HepG2 (cell line): Measurements from ENCODE around the gene STIMATE. TPM values are rescaled to one million over a fixed set of nuclear protein-coding genes. Genes with fewer than 3 reads are reported as not detected.

Source experiments
- ATAC-seq: fragments of 200-7000 bp; cut with Tn5 transposase; 3 replicates; pipeline ENCODE4 v1.9.1; 2020; ENCODE audit warnings: mild to moderate bottlenecking, moderate library complexity
- BruUV-seq: library from RNA; stranded (reverse); fragments of 400-500 nt; replicated peaks from 2 replicates; lab custom pipeline; 2021; lab: Mats Ljungman, UMichigan
- CTCF ChIA-PET: fragments of 300-600 bp; formaldehyde crosslinking; extraction: SDS; loops from one replicate; lab custom pipeline; 2021; ENCODE audit warnings: low total read pairs, inconsistent platforms, low intra/inter-chr PET ratio; lab: Yijun Ruan, JAX
- POLR2A ChIA-PET: fragments of 350-600 bp; sonication (Branson Sonifier 250); formaldehyde crosslinking; loops from one replicate; lab custom pipeline; 2020; ENCODE audit warnings: antibody characterized with exemption, inconsistent platforms; lab: Yijun Ruan, JAX
- DNase-seq: peaks from one replicate; pipeline ENCODE4 v3.0.0-alpha.2; 2015; ENCODE audit warnings: low spot score
- FAIRE-seq: peaks from 3 replicates; lab custom pipeline; 2011; peaks lifted over from hg19 to GRCh38; lab: Jason Lieb, UNC
- H2AFZ ChIP-seq: one replicate; pipeline ENCODE4 v1.6.1; 2011; ENCODE audit warnings: low read length, inconsistent platforms
- H3K27ac ChIP-seq: fragments of 300-600 bp; 3 replicates; pipeline ENCODE4 v1.8.0; 2011; ENCODE audit warnings: mixed run types, mild to moderate bottlenecking, mixed read lengths, low read length, inconsistent platforms; ENCODE audit not compliant: insufficient read depth; ENCODE audit errors: extremely low read length
- H3K27me3 ChIP-seq, 2 experiments: fragments of 200-600 bp in 1 of 2; 2 replicates in 1 of 2; 3 replicates in 1 of 2; pipeline versions ENCODE4 v1.6.0 to v1.8.0; 2011; ENCODE audit warnings: low read length in 2 of 2, mild to moderate bottlenecking in 2 of 2, moderate library complexity in 2 of 2, inconsistent platforms in 1 of 2; ENCODE audit not compliant: insufficient read depth in 2 of 2, control insufficient read depth in 1 of 2
- H3K36me3 ChIP-seq, 2 experiments: fragments of 200-600 bp in 1 of 2; replicated peaks in 1 of 2; 2 replicates in 1 of 2; 3 replicates in 1 of 2; pipeline versions ENCODE4 v1.5.1 to v1.8.0; 2011; ENCODE audit warnings: low read length in 2 of 2, inconsistent platforms in 1 of 2; ENCODE audit not compliant: insufficient read depth in 2 of 2, control insufficient read depth in 1 of 2
- H3K4me1 ChIP-seq: 2 replicates; pipeline ENCODE4 v1.5.1; 2012; ENCODE audit warnings: low read length, inconsistent platforms; ENCODE audit not compliant: insufficient read depth
- H3K4me2 ChIP-seq: 2 replicates; pipeline ENCODE4 v1.6.0; 2011; ENCODE audit warnings: low read depth, low read length, inconsistent platforms
- H3K4me3 ChIP-seq, 3 experiments: fragments of 200-600 bp in 1 of 3; sonication (generic), shearing (Covaris generic) in 1 of 3; replicated peaks in 1 of 3; 2 replicates each; pipeline ENCODE4 v1.5.1; 2011 to 2016; ENCODE audit warnings: low read length in 3 of 3, inconsistent platforms in 2 of 3, low read depth in 2 of 3, mild to moderate bottlenecking in 2 of 3, control low read depth in 1 of 3, mixed read lengths in 1 of 3; ENCODE audit not compliant: insufficient read depth in 1 of 3
- H3K79me2 ChIP-seq: one replicate; pipeline ENCODE4 v1.6.1; 2011; ENCODE audit warnings: low read length, inconsistent platforms; ENCODE audit not compliant: insufficient read depth
- H3K9ac ChIP-seq: 2 replicates; pipeline ENCODE4 v1.6.0; 2011; ENCODE audit warnings: mild to moderate bottlenecking, low read depth, low read length, inconsistent platforms; ENCODE audit not compliant: insufficient read depth
- H3K9me3 ChIP-seq: 2 replicates; pipeline ENCODE4 v1.5.1; 2012; ENCODE audit warnings: mild to moderate bottlenecking, low read length
- H4K20me1 ChIP-seq: 2 replicates; pipeline ENCODE4 v1.6.0; 2011; ENCODE audit warnings: inconsistent platforms, mild to moderate bottlenecking, low read length, moderate library complexity; ENCODE audit not compliant: insufficient read depth
- BORCS8-MEF2B ChIP-seq: sonication (generic); formaldehyde crosslinking; IDR thresholded peaks from 2 replicates; pipeline ENCODE4 v1.8.0; 2022; ENCODE audit warnings: mild to moderate bottlenecking, missing genetic modification reagents
- ETV5 ChIP-seq: IDR thresholded peaks from 2 replicates; pipeline ENCODE4 v1.6.1; 2018; ENCODE audit warnings: missing biosample characterization, missing genetic modification reagents, inconsistent platforms, borderline replicate concordance
- FOXO1 ChIP-seq: sonication (generic); formaldehyde crosslinking; IDR thresholded peaks from 2 replicates; pipeline ENCODE4 v1.4.0; 2020; ENCODE audit warnings: missing genetic modification reagents
- HHEX ChIP-seq: IDR thresholded peaks from 2 replicates; pipeline ENCODE4 v1.6.1; 2016; ENCODE audit warnings: control low read depth
- ISL2 ChIP-seq: sonication (generic); formaldehyde crosslinking; IDR thresholded peaks from 2 replicates; pipeline ENCODE4 v1.5.0; 2020; ENCODE audit warnings: missing genetic modification reagents
- MTA1 ChIP-seq: sonication (generic); formaldehyde crosslinking; IDR thresholded peaks from 2 replicates; pipeline ENCODE4 v1.4.0; 2020; ENCODE audit warnings: missing genetic modification reagents, mild to moderate bottlenecking, borderline replicate concordance
- NCOA1 ChIP-seq: sonication (generic); formaldehyde crosslinking; IDR thresholded peaks from 2 replicates; pipeline ENCODE4 v1.9.0; 2021; ENCODE audit warnings: missing genetic modification reagents
- PBX2 ChIP-seq: IDR thresholded peaks from 2 replicates; pipeline ENCODE4 v1.6.1; 2016; ENCODE audit warnings: control low read depth
- RARA ChIP-seq: IDR thresholded peaks from 2 replicates; pipeline ENCODE4 v1.6.1; 2016; ENCODE audit warnings: missing genetic modification reagents, missing compliant biosample characterization
- RARG ChIP-seq: sonication (generic); formaldehyde crosslinking; IDR thresholded peaks from 2 replicates; pipeline ENCODE4 v1.4.0; 2020; ENCODE audit warnings: low read depth, mild to moderate bottlenecking, missing genetic modification reagents
- SP140L ChIP-seq: sonication (generic); formaldehyde crosslinking; IDR thresholded peaks from 2 replicates; pipeline ENCODE4 v1.4.0; 2020; ENCODE audit warnings: missing genetic modification reagents, borderline replicate concordance
- STAG1 ChIP-seq: sonication (generic); formaldehyde crosslinking; IDR thresholded peaks from 2 replicates; pipeline ENCODE4 v1.4.0; 2020; ENCODE audit warnings: missing genetic modification reagents
- THAP7 ChIP-seq: sonication (generic); formaldehyde crosslinking; IDR thresholded peaks from 2 replicates; pipeline ENCODE4 v1.8.1; 2023; ENCODE audit warnings: mild to moderate bottlenecking, missing genetic modification reagents
- WIZ ChIP-seq: sonication (generic); formaldehyde crosslinking; IDR thresholded peaks from 2 replicates; pipeline ENCODE4 v1.5.1; 2020; ENCODE audit warnings: mild to moderate bottlenecking, missing genetic modification reagents
- ZNF326 ChIP-seq: sonication (generic); formaldehyde crosslinking; IDR thresholded peaks from 2 replicates; pipeline ENCODE4 v1.4.0; 2020; ENCODE audit warnings: missing genetic modification reagents, borderline replicate concordance
- ZNF337 ChIP-seq: sonication (generic); formaldehyde crosslinking; IDR thresholded peaks from 2 replicates; pipeline ENCODE4 v1.5.1; 2020; ENCODE audit warnings: missing genetic modification reagents, low read depth, mild to moderate bottlenecking, borderline replicate concordance
- ZNF33A ChIP-seq: sonication (generic); formaldehyde crosslinking; IDR thresholded peaks from 2 replicates; pipeline ENCODE4 v1.5.1; 2020; ENCODE audit warnings: missing genetic modification reagents, mild to moderate bottlenecking, moderate library complexity, borderline replicate concordance
- ZNF562 ChIP-seq: sonication (generic); formaldehyde crosslinking; IDR thresholded peaks from 2 replicates; pipeline ENCODE4 v1.8.0; 2022; ENCODE audit warnings: missing genetic modification reagents, borderline replicate concordance
- ZNF589 ChIP-seq: sonication (generic); formaldehyde crosslinking; conservative IDR thresholded peaks from 2 replicates; pipeline ENCODE4 v1.8.0; 2022; ENCODE audit warnings: mild to moderate bottlenecking, moderate library complexity, missing genetic modification reagents
- ZNF709 ChIP-seq: sonication (generic); formaldehyde crosslinking; IDR thresholded peaks from 2 replicates; pipeline ENCODE4 v1.5.0; 2020; ENCODE audit warnings: mild to moderate bottlenecking, missing genetic modification reagents
- ZNF768 ChIP-seq: sonication (generic); formaldehyde crosslinking; IDR thresholded peaks from 2 replicates; pipeline ENCODE4 v1.4.0; 2020; ENCODE audit warnings: missing genetic modification reagents
- ZNF788 ChIP-seq: sonication (generic); formaldehyde crosslinking; IDR thresholded peaks from 2 replicates; pipeline ENCODE4 v1.5.0; 2020; ENCODE audit warnings: mild to moderate bottlenecking, missing genetic modification reagents, borderline replicate concordance
- ZSCAN29 ChIP-seq: sonication (generic); formaldehyde crosslinking; conservative IDR thresholded peaks from 2 replicates; pipeline ENCODE4 v1.4.0; 2020; ENCODE audit warnings: mild to moderate bottlenecking, missing genetic modification reagents
- WGBS: methylation state at CpG from one replicate; pipeline ENCODE4 v1.1.6; 2017; ENCODE audit warnings: low lambda C conversion rate; 5-methylcytosine and 5-hydroxymethylcytosine counted together
- in situ Hi-C: cut with HindIII; loops from 2 replicates; pipeline ENCODE4 v1.10.0; 2017; ENCODE audit warnings: low pct_unique_long_range_greater_than_20kb; ENCODE audit not compliant: extremely low pct_ligation_motif_present
- intact Hi-C: fragments of 100-400 bp; cut with micrococcal nuclease; formaldehyde crosslinking; loops from one replicate; pipeline ENCODE4 v1.10.0; 2022; ENCODE audit not compliant: unreplicated experiment
- polyA plus RNA-seq, 8 experiments: library from polyadenylated mRNA; depleted of rRNA in 3 of 8; stranded (reverse) in 7 of 8; unstranded in 1 of 8; fragments of >200 nt; fragmentation: Illumina TruSeq in 4 of 8; extraction: Trizol in 4 of 8; gene quantifications; 2 replicates each; pipeline versions ENCODE4 v1.2.1 to v1.2.3, GENCODE V29; 2011 to 2016; ENCODE audit warnings: low read depth in 4 of 8, missing spikeins in 1 of 8, mixed read lengths in 1 of 8; ENCODE audit not compliant: insufficient read depth in 1 of 8
- total RNA-seq, 5 experiments: library from RNA; depleted of rRNA; stranded (reverse); fragments of >200 nt; fragmentation: Illumina TruSeq; extraction: Trizol; gene quantifications; 2 replicates each; pipeline ENCODE4 v1.2.3, GENCODE V29; 2016; ENCODE audit warnings: low read depth in 1 of 5
- TF ChIP-seq, protein P1 (sequence below): conservative IDR thresholded peaks from 2 replicates; pipeline ENCODE4 v1.6.1; 2018; ENCODE audit warnings: missing genetic modification reagents

Gene STIMATE
- total and polyA plus RNA-seq, 2 of the 13 experiments (the other 11 are each of a cell fraction or from before 2014, with no cell fraction given): 5.7 to 11.7 TPM

DNA sequence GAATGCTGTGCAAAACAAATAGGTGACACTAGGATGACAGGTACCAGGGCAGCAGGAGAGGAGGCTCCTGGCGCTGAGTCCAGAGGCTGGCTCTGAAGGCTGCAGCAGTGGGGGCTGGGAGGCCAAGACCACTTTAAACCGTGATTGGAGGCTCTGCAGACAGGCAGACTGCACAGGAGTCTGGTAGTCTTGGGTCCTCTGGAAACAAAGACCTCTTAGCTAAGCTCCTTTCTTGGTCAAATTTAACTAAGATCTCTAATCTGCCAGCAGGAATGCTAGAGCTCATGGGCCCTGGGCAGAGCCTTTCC is 58.1 kb downstream of the STIMATE start (continued):
- TF ChIP-seq ZNF33A (CRISPR knock-in tag) (no peak), ZNF337 (CRISPR knock-in tag) (no peak), RARG (no peak), HHEX (CRISPR knock-in tag) (no peak), MTA1 (CRISPR knock-in tag) (no peak), PBX2 (CRISPR knock-in tag) (no peak), ZNF709 (CRISPR knock-in tag) (no peak), RARA (CRISPR knock-in tag) (no peak), BORCS8-MEF2B (CRISPR knock-in tag) (no peak), ETV5 (CRISPR knock-in tag) (no peak), ZNF589 (CRISPR knock-in tag) (no peak)
- TF ChIP-seq, all 625 proteins: peak for 0

GRCh38 chr3:52838561-52839267 is 58.6 kb downstream of the STIMATE start:
- in situ Hi-C loops (no loop called here), intact Hi-C loops (no loop called here)
- FAIRE-seq (no peak), DNase-seq (no peak), ATAC-seq (no peak)
- 89% methylated on average over 5 of the region's 8 CpGs for WGBS
- ChIA-PET POLR2A (no interaction called here), CTCF (no interaction called here)
- H3K4me1 ChIP-seq: peaks cover 20% of the 10 kb centered on the region
- no TSS peak for BruUV-seq
- H3K9me3 ChIP-seq: no peaks in the 10 kb centered on the region
- H3K9ac ChIP-seq: no peak overlapping the region
- H3K27ac ChIP-seq: no peak overlapping the region
- H3K27me3 ChIP-seq: no peaks in the 10 kb centered on the region
- no peaks in the 10 kb centered on the region for H3K79me2 ChIP-seq
- H3K4me2 ChIP-seq: no peak overlapping the region
- no peaks in the 10 kb centered on the region for H4K20me1 ChIP-seq
- H3K36me3 ChIP-seq: no peaks in the 10 kb centered on the region
- no peak overlapping the region for H2AFZ ChIP-seq
- H3K4me3 ChIP-seq: no peak overlapping the region
- TF ChIP-seq SP140L (no peak), NCOA1 (CRISPR knock-in tag) (no peak), ZNF788 (no peak), ZSCAN29 (CRISPR knock-in tag) (no peak), ZNF768 (no peak), THAP7 (CRISPR knock-in tag) (no peak), WIZ (CRISPR knock-in tag) (no peak), ISL2 (CRISPR knock-in tag) (no peak), RARA (CRISPR knock-in tag) (no peak), ZNF326 (CRISPR knock-in tag) (no peak), STAG1 (no peak), ZNF562 (CRISPR knock-in tag) (no peak), FOXO1 (CRISPR knock-in tag) (no peak)
- TF ChIP-seq, protein P1, sequence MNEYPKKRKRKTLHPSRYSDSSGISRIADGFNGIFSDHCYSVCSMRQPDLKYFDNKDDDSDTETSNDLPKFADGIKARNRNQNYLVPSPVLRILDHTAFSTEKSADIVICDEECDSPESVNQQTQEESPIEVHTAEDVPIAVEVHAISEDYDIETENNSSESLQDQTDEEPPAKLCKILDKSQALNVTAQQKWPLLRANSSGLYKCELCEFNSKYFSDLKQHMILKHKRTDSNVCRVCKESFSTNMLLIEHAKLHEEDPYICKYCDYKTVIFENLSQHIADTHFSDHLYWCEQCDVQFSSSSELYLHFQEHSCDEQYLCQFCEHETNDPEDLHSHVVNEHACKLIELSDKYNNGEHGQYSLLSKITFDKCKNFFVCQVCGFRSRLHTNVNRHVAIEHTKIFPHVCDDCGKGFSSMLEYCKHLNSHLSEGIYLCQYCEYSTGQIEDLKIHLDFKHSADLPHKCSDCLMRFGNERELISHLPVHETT (CRISPR knock-in tag): no peak
